Astrocyte of the cerebellum (primary cell): ENCODE data around the gene KCNK5.

ENCODE experiments used
- DNase-seq: peaks from one replicate; pipeline ENCODE4 v3.0.0-alpha.2; 2011; ENCODE audit warnings: low read depth
- H3K4me3 ChIP-seq: 2 replicates; pipeline ENCODE4 v1.5.1; 2011; ENCODE audit warnings: mild to moderate bottlenecking, low read depth, low read length, moderate library complexity
- in situ Hi-C: cut with HindIII; loops from 2 replicates; pipeline ENCODE4 v1.10.0; 2017; ENCODE audit warnings: low sequenced_read_pairs
- TF ChIP-seq, protein P1 (sequence below): IDR thresholded peaks from 2 replicates; pipeline ENCODE4 v1.5.1; 2012; ENCODE audit warnings: low read length, low read depth, moderate library complexity, mild to moderate bottlenecking; ENCODE audit errors: missing control alignments

KCNK5 gene

DNA sequence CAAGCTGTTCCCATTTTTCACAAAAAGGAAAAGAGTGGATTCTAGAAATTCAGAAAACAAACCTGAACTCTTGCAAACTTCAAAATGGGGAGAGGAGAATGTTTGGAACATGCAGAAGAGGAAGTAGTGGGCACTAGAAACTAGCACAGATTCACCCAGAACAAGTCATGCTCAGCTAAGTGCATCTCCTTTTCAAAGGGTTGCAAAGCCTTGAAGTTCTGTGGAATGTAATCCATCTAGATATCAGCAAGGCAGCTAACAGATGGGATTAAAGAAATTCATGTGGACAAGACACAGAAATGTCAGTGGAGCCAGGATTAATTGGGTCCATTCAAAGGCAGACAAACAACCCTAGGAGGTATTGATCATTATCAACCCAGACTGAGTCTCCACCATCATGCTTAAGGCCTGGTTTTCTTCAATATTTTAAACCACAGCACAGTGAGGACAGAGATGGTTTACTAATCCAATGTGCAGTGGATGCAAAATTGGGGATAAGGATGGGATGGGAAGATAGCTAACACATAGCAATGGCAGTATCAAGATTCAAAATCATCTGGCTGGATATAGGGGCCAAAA lies 31.3 kb downstream of the KCNK5 start:
- in situ Hi-C loops: no loop called here
- TF ChIP-seq, protein P1, sequence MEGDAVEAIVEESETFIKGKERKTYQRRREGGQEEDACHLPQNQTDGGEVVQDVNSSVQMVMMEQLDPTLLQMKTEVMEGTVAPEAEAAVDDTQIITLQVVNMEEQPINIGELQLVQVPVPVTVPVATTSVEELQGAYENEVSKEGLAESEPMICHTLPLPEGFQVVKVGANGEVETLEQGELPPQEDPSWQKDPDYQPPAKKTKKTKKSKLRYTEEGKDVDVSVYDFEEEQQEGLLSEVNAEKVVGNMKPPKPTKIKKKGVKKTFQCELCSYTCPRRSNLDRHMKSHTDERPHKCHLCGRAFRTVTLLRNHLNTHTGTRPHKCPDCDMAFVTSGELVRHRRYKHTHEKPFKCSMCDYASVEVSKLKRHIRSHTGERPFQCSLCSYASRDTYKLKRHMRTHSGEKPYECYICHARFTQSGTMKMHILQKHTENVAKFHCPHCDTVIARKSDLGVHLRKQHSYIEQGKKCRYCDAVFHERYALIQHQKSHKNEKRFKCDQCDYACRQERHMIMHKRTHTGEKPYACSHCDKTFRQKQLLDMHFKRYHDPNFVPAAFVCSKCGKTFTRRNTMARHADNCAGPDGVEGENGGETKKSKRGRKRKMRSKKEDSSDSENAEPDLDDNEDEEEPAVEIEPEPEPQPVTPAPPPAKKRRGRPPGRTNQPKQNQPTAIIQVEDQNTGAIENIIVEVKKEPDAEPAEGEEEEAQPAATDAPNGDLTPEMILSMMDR: no peak
- DNase-seq: no peak
- H3K4me3 ChIP-seq: no peak overlapping the region

DNA sequence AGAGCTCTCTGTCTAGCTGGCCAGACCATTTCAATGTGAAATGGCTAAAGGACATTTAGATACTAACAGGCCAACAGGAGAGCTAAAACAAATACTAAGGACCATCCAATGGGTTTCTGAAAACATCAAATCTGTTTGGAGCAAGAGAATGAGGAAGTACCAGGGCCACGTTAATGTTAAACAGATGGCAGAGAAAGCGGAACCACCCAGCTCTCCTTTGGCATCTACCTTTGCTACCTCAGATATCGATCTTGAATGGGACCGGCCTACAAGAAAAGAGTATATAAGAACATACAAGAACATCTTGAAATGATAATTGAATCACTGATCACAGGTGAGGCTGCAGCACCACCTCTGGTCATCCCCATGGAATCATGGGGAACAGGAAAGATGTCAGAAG lies 31.8 kb downstream of the KCNK5 start:
- no peak overlapping the region for H3K4me3 ChIP-seq
- TF ChIP-seq, protein P1: no peak
- in situ Hi-C loops: no loop called here
- DNase-seq: no peak

DNA sequence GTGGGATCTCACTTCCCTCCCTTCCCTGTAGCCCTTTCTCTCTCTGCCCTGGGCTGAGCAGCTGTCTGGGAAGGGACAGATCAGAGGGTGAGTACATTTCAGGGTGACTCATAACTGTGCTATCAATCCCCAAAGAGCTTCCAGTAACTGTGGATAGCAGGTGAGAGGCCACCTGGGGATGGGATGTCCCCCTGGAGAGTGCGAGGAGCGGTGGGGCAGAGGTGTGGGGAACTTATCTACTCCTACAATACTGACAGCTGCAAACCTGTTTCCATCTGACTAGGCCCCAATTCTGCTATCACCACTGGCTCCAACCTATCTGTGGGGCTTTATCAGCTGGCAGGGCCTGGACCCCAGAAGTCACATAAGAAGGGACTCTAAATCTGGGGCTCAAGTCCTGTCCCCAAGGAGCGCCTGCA lies 32.6 kb downstream of the KCNK5 start:
- H3K4me3 ChIP-seq: no peak overlapping the region
- in situ Hi-C loops: no loop called here
- TF ChIP-seq, protein P1: no peak
- no peak for DNase-seq

DNA sequence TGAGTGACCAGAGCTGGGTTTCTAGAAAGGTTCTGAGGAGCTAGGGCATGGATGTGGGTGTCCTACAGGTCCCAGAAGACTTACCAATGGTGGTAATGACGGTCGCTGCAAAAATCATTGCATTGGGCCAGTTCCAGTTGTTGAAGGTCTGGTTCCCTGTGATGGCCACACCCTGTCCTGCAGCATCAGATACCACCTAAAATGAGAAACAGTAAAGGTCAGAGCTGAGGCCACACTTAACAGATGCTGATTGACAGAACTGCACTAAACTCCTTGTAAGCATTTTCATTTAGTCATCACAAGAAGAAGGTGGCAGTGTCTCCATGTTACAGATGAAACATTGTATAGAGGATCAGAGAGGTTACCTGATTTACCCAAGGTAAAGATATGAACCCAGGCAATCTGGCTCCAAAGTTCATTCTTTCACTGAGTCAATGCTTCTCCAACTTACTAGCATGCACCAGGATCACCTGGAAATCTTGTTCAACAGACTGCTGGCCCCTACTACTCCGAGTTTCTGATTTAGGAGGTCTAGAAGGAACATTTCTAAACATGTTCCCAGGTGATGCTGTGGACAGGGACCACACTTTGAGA lies 33.4 kb downstream of the KCNK5 start:
- H3K4me3 ChIP-seq: no peak overlapping the region
- in situ Hi-C loops: no loop called here
- TF ChIP-seq, protein P1: no peak

DNA sequence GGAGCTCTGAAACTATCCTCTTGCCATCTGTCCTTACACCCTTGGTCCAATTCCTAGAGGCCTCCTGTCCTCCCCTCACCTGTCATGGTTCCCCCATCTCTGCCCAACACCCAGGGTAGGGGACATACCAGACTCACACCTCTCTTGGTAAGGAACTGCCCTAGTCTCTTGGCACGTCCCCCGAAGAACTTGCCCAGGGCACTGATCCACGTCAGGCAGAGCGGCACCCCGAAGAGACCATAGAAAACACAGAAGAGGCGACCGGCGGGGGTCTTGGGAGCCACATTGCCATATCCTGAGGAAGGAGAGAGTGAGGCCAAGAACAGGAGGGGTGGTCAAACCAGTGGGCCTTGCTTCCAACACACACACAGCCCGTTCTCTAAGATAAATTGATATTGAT lies 34.8 kb downstream of the KCNK5 start:
- DNase-seq: no peak
- in situ Hi-C loops: no loop called here
- TF ChIP-seq, protein P1: no peak
- no peak overlapping the region for H3K4me3 ChIP-seq

More for the DNA sequence above, 33.4 kb downstream of the KCNK5 start:
- no peak for DNase-seq

DNA sequence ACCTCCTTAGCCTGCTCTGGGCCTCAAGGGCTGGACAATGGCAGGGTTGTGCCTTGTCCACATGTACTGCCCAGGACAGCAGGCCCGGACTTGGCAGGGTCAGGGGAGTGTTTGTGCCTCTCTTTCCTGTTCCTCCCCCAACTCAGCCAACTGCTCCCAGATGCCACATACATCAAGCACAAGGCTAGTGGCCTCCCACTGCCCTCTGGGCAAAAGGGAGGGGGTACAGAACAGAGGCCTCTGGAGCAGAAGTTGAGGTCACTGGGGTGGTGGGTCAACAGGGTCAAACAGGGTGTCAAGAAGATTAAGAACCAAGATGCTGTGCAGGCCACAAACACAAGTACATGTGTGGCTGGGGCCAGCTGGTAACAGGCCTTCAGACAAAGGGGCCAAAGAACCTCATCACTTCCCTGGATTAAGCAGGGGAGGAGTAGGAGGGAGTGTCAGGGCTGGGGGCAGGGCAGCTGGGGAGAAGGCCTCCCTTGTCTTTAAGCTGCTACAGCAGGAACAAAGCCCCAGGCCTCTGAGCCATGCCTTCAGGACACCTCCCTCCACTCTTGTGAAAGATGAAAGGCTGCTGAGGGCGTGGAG lies 36.0 kb downstream of the KCNK5 start:
- no peak for DNase-seq
- in situ Hi-C loops: no loop called here
- H3K4me3 ChIP-seq: no peak overlapping the region
- TF ChIP-seq, protein P1: no peak
